GM23338 (cell line): ENCODE measurements around the gene EGFR. TPM values are rescaled to one million over a fixed set of nuclear protein-coding genes. Genes with fewer than 3 reads are reported as not detected.

Source experiments
- ATAC-seq: fragments of 200-7000 bp; cut with Tn5 transposase; 3 replicates; pipeline ENCODE4 v1.9.1; 2020
- DNase-seq: peaks from one replicate; pipeline ENCODE4 v3.0.0-alpha.2; 2015; ENCODE audit warnings: low spot score
- H2AFZ ChIP-seq: fragments of 200-600 bp; sonication (generic); 2 replicates; pipeline ENCODE4 v1.8.0; 2016; ENCODE audit warnings: antibody characterized with exemption, mild to moderate bottlenecking, moderate library complexity
- H3F3A ChIP-seq: fragments of 200-600 bp; sonication (generic); replicated peaks from 2 replicates; pipeline ENCODE4 v1.8.0; 2017; ENCODE audit warnings: antibody characterized with exemption, mixed run types, low read depth
- H3K27ac ChIP-seq: fragments of 200-600 bp; sonication (generic); 2 replicates; pipeline ENCODE4 v1.6.1; 2016; ENCODE audit warnings: low read depth
- H3K27me3 ChIP-seq: fragments of 200-600 bp; sonication (generic); 2 replicates; pipeline ENCODE4 v1.8.0; 2016; ENCODE audit warnings: mild to moderate bottlenecking, mixed run types, moderate library complexity; ENCODE audit not compliant: insufficient read depth
- H3K36me3 ChIP-seq: fragments of 200-600 bp; sonication (generic); 2 replicates; pipeline ENCODE4 v1.8.0; 2016; ENCODE audit warnings: mild to moderate bottlenecking; ENCODE audit not compliant: insufficient read depth
- H3K4me1 ChIP-seq: fragments of 200-600 bp; sonication (generic); 2 replicates; pipeline ENCODE4 v1.8.0; 2016; ENCODE audit warnings: mild to moderate bottlenecking, moderate library complexity; ENCODE audit not compliant: insufficient read depth
- H3K4me2 ChIP-seq: fragments of 200-600 bp; sonication (generic); 2 replicates; pipeline ENCODE4 v1.7.1; 2017; ENCODE audit warnings: mixed run types
- H3K4me3 ChIP-seq: fragments of 200-600 bp; sonication (generic); 2 replicates; pipeline ENCODE4 v1.6.1; 2016; ENCODE audit warnings: mixed run types
- H3K79me2 ChIP-seq: fragments of 200-600 bp; sonication (generic); replicated peaks from 2 replicates; pipeline ENCODE4 v1.8.0; 2017; ENCODE audit warnings: mild to moderate bottlenecking; ENCODE audit not compliant: insufficient read depth
- H3K9me2 ChIP-seq: fragments of 200-600 bp; sonication (generic); 2 replicates; pipeline ENCODE4 v1.8.0; 2017; ENCODE audit not compliant: insufficient read depth
- H4K20me1 ChIP-seq: fragments of 200-600 bp; sonication (generic); replicated peaks from 2 replicates; pipeline ENCODE4 v1.8.0; 2017; ENCODE audit warnings: mild to moderate bottlenecking; ENCODE audit not compliant: insufficient read depth
- H3K27ac Mint-ChIP-seq: 2 replicates; pipeline ENCODE4 v1.8.0; 2020; ENCODE audit warnings: inconsistent platforms, mild to moderate bottlenecking, moderate library complexity, mixed read lengths
- H3K27me3 Mint-ChIP-seq: 3 replicates; pipeline ENCODE4 v1.8.0; 2022; ENCODE audit warnings: low read depth, mild to moderate bottlenecking, moderate library complexity, mixed read lengths, inconsistent platforms; ENCODE audit not compliant: insufficient read depth, poor library complexity
- H3K36me3 Mint-ChIP-seq: 3 replicates; pipeline ENCODE4 v1.8.0; 2021; ENCODE audit warnings: low read depth, mild to moderate bottlenecking, inconsistent platforms, moderate library complexity, mixed read lengths
- H3K4me1 Mint-ChIP-seq: 3 replicates; pipeline ENCODE4 v1.8.0; 2020; ENCODE audit warnings: mild to moderate bottlenecking, inconsistent platforms, mixed read lengths
- H3K4me3 Mint-ChIP-seq: 3 replicates; pipeline ENCODE4 v1.8.0; 2021; ENCODE audit warnings: moderate library complexity, mild to moderate bottlenecking, inconsistent platforms, mixed read lengths
- H3K9me3 Mint-ChIP-seq: 3 replicates; pipeline ENCODE4 v1.8.0; 2020; ENCODE audit warnings: moderate library complexity, mild to moderate bottlenecking, inconsistent platforms, mixed read lengths
- CREB1 ChIP-seq: fragments of 250-450 bp; sonication (Bioruptor Pico); IDR thresholded peaks from 2 replicates; pipeline ENCODE4 v1.5.0; 2020; ENCODE audit warnings: low read depth, mild to moderate bottlenecking, moderate library complexity
- EZH2 ChIP-seq: fragments of 200-600 bp; sonication (generic); IDR thresholded peaks from one replicate; pipeline ENCODE4 v1.8.0; 2017; ENCODE audit warnings: antibody characterized with exemption, mild to moderate bottlenecking, low read depth; ENCODE audit not compliant: unreplicated experiment
- EZH2phosphoT487 ChIP-seq: fragments of 200-600 bp; sonication (generic); IDR thresholded peaks from one replicate; pipeline ENCODE4 v1.8.1; 2018; ENCODE audit warnings: antibody characterized with exemption; ENCODE audit not compliant: unreplicated experiment
- NANOG ChIP-seq: IDR thresholded peaks from 2 replicates; pipeline ENCODE4 v1.6.1; 2016; ENCODE audit warnings: antibody characterized with exemption, borderline replicate concordance
- ZNF114 ChIP-seq: fragments of 250-450 bp; sonication (Bioruptor Pico); IDR thresholded peaks from 2 replicates; pipeline ENCODE4 v1.5.0; 2020; ENCODE audit warnings: mild to moderate bottlenecking, moderate library complexity
- polyA plus RNA-seq: library from polyadenylated mRNA; unstranded; fragments of >200 nt; fragmentation: Nextera tagmentation; extraction: Ambion mirVana; gene quantifications from 2 replicates; pipeline ENCODE4 v1.2.1, GENCODE V29; 2016
- total RNA-seq: library from RNA; depleted of rRNA; stranded (reverse); fragments of >200 nt; shearing (Covaris generic); gene quantifications from 2 replicates; pipeline ENCODE4 v1.2.3, GENCODE V29; 2014
- TF ChIP-seq, protein P1 (sequence below): IDR thresholded peaks from one replicate; pipeline ENCODE4 v1.6.1; 2018; ENCODE audit warnings: antibody characterized with exemption; ENCODE audit not compliant: unreplicated experiment

Gene EGFR
- total and polyA plus RNA-seq, 2 experiments from 2014 or later = 1.5 to 4.5 TPM

DNA sequence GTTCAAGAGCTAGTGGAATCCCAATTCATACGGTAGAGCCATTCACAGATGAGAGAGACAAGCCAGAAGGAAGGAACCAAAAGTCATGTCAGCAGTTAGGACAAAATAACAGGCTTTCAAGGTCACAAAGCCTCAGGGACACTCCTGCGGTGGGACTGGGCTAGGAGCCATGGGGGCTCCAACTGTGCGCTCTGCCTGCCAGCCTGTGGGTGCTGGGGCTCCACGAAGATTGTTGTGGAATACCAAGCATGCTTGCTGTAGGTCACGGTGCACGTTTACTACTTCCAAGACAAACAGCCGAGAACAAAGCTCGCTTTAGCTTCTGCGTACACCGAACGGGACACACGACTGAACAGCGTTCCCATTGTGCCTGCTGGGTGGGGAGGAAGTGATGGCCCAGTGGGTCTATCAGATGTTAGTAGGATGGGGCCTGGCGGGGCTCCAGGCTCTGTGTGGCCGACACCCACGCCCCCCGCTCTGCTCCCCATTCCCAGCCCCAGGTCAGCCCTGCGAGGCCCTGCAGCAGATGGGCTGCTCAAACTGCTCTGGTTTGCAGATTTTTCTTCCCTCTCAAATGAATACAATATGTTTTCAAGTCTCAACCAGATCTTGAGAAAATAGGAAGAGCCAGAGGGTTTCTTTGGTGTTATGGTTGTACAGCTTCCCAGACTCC lies 158.9 kb downstream of the EGFR start:
- DNase-seq (no peak), ATAC-seq (no peak)
- Mint-ChIP-seq H3K36me3 (no peaks in the 10 kb centered on the region; the same call in 2 of the 3 replicates), H3K9me3 (no peaks in the 10 kb centered on the region), H3K27ac (no peak overlapping the region), H3K4me1 (peaks cover 10% of the 10 kb centered on the region; the same call in 1 of the 3 replicates), H3K27me3 (no peaks in the 10 kb centered on the region), H3K4me3 (no peak overlapping the region)
- no peaks in the 10 kb centered on the region for H3K4me1 ChIP-seq
- H3K36me3 ChIP-seq = no peaks in the 10 kb centered on the region
- H2AFZ ChIP-seq = no peak overlapping the region
- TF ChIP-seq, protein P1, sequence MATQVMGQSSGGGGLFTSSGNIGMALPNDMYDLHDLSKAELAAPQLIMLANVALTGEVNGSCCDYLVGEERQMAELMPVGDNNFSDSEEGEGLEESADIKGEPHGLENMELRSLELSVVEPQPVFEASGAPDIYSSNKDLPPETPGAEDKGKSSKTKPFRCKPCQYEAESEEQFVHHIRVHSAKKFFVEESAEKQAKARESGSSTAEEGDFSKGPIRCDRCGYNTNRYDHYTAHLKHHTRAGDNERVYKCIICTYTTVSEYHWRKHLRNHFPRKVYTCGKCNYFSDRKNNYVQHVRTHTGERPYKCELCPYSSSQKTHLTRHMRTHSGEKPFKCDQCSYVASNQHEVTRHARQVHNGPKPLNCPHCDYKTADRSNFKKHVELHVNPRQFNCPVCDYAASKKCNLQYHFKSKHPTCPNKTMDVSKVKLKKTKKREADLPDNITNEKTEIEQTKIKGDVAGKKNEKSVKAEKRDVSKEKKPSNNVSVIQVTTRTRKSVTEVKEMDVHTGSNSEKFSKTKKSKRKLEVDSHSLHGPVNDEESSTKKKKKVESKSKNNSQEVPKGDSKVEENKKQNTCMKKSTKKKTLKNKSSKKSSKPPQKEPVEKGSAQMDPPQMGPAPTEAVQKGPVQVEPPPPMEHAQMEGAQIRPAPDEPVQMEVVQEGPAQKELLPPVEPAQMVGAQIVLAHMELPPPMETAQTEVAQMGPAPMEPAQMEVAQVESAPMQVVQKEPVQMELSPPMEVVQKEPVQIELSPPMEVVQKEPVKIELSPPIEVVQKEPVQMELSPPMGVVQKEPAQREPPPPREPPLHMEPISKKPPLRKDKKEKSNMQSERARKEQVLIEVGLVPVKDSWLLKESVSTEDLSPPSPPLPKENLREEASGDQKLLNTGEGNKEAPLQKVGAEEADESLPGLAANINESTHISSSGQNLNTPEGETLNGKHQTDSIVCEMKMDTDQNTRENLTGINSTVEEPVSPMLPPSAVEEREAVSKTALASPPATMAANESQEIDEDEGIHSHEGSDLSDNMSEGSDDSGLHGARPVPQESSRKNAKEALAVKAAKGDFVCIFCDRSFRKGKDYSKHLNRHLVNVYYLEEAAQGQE = no peak
- no peak for TF ChIP-seq NANOG
- no peak overlapping the region for H3K4me3 ChIP-seq
- no peak overlapping the region for H3K27ac ChIP-seq
- H3F3A ChIP-seq = no peaks in the 10 kb centered on the region
- H3K79me2 ChIP-seq = no peaks in the 10 kb centered on the region
- no peaks in the 10 kb centered on the region for H3K9me2 ChIP-seq
- H3K4me2 ChIP-seq = no peak overlapping the region
- no peaks in the 10 kb centered on the region for H3K27me3 ChIP-seq
- H4K20me1 ChIP-seq = no peaks in the 10 kb centered on the region

GRCh38 chr7:55178292-55178862 lies 159.6 kb downstream of the EGFR start:
- peaks cover 10% of the 10 kb centered on the region; the same call in 2 of the 3 replicates for H3K4me1 Mint-ChIP-seq
- no peak overlapping the region for H3K4me2 ChIP-seq
- H3K27ac ChIP-seq = no peak overlapping the region

More at GRCh38 chr7:55178292-55178862, 159.6 kb downstream of the EGFR start:
- Histone ChIP-seq H3K79me2 (no peaks in the 10 kb centered on the region), H3K9me2 (no peaks in the 10 kb centered on the region), H3K36me3 (no peaks in the 10 kb centered on the region), H3K4me3 (no peak overlapping the region), H3K4me1 (no peaks in the 10 kb centered on the region), H3F3A (no peaks in the 10 kb centered on the region), H4K20me1 (no peaks in the 10 kb centered on the region), H3K27me3 (no peaks in the 10 kb centered on the region), H2AFZ (no peak overlapping the region)
- TF ChIP-seq EZH2phosphoT487 (no peak), ZNF114 (no peak), EZH2 (no peak), CREB1 (CRISPR knock-in tag) (no peak)
- TF ChIP-seq, protein P1 = no peak
- Mint-ChIP-seq H3K9me3 (no peaks in the 10 kb centered on the region), H3K36me3 (no peaks in the 10 kb centered on the region; the same call in 2 of the 3 replicates), H3K4me3 (no peak overlapping the region), H3K27ac (no peak overlapping the region), H3K27me3 (peaks cover 2% of the 10 kb centered on the region)
- ATAC-seq (no peak), DNase-seq (no peak)
